GM18858 (cell line): ENCODE data around the gene PLA2G10.
A peak's percentile ranks its signal among the peaks of the same experiment; 100 is the strongest.
"Not testable (repeated sequence)": the region's sequence is repeated elsewhere in the genome, so short reads cannot be mapped to it uniquely, and the experiment has no call there.

ENCODE experiments used
- ATAC-seq: cut with Tn5 transposase; IDR thresholded peaks from one replicate; pipeline ENCODE4 v1.9.1; 2021; ENCODE audit not compliant: unreplicated experiment

PLA2G10 gene

DNA sequence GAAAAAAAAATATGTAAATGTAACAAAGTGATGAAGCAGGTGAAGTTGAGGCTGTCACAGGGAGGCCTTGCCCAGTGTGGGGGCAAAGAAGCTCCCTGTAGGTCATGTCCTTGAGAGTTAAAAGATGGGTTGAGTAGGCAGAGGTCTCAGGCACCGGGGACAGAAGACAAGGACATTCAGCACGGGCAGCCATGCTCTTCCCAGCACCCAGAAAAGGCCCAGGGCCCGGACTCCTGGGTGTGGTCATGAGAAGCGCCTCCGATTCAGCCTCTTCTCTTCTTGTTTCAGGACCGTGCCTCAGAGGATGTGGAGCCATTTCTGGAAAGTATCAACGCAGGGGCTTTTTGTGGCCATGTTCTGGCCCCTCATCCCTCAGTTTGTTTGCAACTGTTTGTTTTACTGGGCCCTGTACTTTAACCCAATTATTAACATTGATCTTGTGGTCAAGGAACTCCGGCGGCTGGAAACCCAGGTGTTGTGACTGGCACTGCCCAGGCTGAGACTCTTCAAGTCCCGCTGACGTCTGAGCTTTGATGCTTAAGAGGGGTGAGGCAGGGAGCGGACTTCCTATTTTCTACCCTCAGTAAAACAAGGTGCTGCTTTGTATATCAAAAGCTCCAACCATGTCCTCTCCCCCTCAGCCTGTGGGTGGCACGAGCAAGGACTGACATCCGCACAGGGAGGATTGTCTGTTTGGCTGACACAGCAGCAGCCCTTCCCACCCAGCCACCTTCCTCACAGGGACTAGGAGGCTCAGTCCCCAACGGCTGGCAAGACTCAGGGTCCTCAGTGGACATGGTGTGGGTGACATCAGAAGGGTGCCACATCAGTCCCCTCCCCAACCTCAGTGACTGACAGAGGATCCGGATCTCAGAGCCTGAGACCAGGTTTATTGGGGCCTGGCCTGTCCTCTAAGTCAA lies 26.5 kb downstream of the PLA2G10 start:
- no peak for ATAC-seq

DNA sequence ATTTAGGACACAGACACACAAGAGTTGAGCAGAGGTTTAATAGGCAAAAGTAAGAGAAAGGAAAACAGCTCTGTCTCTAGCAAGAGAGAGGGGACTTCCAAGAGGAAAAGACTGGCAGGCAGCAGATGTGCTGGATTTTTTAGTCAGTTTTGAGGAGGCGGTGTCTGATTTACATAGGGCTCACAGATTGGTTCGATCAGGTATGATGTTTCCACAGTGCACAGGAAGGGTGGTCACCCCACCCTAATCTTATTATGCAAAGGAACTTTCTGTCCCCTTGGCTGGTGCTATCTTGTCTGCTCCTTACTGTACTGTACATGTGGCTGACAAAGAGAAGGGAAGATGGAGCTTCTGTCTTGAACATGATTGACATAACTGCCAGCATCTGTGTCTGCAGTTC lies 36.0 kb downstream of the PLA2G10 start:
- peak; percentile 72 for ATAC-seq

DNA sequence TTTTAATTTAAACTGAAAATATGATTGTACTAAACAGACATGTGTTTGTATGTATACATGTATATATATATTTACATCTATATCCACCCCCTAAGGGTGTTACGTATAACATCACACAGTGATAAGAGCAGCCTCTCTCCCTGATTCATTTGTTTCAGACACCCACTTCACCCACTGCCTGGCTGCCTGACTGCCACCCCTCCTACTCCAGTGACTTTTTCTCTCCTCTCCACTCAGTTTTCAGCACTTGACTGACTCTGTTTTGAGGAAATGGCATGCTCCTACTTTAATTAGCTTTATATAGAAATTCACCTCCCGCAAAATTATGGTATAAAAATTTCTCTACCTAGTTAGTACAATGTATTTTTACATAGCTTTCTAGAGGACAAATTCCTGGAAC lies 41.4 kb downstream of the PLA2G10 start:
- no peak for ATAC-seq

DNA sequence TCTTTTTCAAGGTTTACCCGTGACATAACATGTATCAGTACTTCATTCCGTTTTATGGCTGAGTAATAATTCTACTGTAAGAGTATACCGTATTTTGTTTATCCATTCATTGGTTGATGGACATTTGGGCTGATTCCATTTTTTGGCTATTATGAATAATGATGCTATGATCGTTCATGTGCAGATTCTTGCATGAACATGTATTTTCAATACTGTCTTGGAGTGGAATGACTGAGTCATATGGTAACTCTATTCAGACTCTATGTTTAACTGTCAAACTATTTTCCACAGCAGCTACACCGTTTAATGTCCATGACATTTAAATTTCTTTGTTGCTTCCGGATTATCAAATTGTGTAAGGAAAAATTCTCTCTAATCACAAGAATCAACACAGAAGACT lies 43.5 kb downstream of the PLA2G10 start:
- no peak for ATAC-seq

DNA sequence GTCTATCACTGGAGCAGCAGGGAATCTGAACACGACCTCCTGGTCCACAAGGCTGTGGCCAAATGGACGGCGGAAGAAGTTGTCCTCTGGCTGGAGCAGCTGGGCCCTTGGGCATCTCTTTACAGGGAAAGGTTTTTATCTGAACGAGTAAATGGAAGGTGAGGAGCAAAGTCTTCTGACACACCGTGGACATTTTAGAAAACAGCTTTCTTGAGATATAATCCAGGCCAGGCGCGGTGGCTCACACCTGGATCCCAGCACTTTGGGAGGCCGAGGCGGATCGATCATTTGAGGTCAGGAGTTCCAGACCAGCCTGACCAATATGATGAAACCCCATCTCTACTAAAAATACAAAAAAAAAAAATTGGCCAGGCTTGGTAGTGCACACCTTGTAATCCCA lies 44.3 kb downstream of the PLA2G10 start:
- no peak for ATAC-seq

DNA sequence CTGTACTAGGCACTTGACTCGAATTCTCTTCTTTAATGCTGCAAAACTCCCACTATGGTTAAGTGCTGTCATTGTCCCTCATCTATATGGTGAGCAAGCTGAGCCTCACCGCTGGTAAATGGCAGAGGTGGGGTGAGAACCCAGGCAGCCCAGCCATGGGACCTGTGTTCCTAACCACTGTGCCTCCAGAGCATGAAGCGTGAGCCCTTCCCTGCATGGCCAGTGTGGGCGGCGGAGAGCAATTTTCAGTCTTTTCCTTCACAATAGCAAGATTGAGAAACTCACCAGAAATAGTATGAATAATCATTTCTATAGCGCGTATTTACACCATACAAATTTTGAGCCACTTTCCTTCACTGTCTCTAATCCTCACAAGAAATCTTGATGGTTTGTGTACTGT lies 52.2 kb downstream of the PLA2G10 start:
- ATAC-seq: no peak

DNA sequence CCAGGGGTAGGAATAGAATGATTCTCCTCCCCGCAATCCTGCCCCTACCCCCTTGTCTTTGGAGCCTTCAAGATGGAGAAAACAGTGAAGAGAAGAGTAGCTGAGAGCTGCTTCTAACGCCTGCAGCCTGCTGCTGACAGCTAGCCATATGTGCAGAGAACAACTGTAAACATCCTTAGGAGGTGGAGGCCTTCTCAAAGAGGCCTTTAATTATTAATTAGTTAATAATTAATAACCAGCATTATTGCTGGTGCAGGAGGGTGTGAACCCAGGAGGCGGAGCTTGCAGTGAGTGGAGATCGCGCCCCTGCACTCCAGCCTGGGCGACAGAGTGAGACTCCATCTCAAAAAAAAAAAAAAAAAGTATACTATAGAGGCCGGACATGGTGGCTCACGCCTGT lies 52.9 kb downstream of the PLA2G10 start:
- no peak for ATAC-seq

DNA sequence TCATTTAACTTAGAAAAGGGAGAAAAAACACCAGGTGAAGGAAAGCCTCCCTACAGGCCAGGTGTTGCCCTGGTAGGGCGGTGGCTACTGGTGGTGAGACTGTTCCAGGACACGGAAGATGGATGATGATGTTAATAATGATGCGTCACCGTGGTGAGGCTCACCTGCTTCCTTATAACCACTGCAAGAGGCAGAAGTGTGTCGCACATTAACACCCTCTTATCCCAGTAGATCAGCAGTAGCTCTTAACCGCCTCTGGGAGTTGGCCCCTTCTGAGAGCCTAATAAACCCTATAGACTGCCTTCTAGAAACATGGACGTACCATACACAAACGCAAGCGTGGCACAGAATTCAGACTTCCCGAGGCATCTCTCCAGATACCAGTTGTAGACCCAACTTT lies 53.6 kb downstream of the PLA2G10 start:
- no peak for ATAC-seq

DNA sequence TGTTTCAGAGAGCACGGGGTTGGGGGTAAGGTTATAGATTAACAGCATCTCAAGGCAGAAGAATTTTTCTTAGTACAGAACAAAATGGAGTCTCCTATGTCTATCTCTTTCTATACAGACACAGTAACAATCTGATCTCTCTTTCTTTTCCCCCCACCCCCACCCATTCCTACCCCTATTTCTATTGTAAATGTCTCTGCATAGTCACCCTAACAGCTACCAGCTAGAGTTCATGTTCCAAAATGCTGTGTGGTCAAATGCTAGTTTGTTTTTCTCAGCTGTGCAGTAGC lies 57.2 kb downstream of the PLA2G10 start:
- ATAC-seq: not testable (repeated sequence)

DNA sequence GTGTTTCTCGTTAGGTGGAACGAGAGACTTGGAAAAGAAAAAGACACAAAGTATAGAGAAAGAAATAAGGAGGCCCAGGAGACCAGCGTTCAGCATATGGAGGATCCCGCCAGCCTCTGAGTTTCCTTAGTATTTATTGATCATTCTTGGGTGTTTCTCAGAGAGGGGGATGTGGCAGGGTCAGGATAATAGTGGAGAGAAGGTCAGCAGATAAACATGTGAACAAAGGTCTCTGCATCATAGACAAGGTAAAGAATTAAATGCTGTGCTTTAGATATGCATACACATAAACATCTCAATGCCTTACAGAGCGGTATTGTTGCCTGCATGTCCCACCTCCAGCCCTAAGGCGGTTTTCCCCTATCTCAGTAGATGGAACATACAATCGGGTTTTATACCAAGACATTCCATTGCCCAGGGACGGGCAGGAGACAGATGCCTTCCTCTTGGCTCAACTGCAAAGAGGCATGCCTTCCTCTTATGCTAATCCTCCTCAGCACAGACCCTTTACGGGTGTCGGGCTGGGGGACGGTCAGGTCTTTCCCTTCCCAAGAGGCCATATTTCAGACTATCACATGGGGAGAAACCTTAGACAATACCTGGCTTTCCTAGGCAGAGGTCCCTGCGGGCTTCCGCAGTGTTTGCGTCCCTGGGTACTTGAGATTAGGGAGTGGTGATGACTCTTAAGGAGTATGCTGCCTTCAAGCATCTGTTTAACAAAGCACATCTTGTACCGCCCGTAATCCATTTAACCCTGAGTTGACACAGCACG lies 57.7 kb downstream of the PLA2G10 start:
- ATAC-seq: not testable (repeated sequence)

DNA sequence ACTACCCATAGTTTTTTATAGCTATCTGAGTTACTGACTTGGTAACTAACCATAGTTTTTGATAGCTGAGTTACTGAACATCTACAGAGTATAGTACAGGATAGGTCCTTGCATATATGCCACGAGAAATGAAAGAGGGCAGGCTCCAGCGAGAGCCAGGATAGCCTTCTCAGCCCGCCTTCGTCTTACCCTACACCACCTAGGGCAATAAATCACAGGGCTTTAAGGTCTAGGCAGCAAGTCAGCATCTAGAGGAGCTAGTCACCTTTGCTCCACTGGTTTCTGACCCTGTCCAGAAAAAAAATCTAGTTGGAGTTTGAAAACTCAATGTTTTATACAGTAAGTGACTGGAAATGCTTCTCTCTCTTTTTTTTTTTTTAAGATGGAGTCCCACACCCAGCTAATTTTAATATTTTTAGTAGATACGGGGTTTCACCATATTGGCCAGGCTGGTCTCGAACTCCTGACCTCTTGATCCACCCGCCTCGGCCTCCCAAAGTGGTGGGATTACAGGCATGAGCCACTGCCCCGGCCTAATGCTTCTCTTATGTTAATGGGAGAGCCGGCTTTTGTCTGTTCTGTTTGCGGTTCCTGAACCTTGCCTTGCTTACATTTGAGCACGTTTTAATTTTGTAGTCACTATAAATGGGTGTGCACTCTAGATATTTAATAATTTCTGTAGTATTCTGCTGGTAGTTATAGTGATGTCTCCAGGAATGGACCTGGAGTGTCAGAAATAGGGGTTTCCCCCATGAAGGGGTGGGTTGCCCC lies 58.5 kb downstream of the PLA2G10 start:
- ATAC-seq: no peak

DNA sequence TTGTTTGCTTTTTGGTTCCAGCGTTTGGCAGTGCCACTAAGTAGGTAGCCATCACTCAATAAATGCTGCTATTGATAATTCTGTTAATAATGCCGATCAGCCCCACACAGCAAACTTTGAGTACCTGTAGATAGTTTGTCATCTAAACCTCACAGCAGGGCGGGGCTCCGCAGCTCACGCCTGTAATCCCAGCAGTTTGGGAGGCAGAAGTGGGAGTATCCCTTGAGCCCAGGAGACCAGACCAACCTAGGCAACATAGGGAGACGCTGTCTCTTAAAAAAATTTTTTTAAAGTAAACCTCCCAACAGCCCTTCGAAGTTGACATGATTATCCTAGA lies 59.8 kb downstream of the PLA2G10 start:
- ATAC-seq: no peak

DNA sequence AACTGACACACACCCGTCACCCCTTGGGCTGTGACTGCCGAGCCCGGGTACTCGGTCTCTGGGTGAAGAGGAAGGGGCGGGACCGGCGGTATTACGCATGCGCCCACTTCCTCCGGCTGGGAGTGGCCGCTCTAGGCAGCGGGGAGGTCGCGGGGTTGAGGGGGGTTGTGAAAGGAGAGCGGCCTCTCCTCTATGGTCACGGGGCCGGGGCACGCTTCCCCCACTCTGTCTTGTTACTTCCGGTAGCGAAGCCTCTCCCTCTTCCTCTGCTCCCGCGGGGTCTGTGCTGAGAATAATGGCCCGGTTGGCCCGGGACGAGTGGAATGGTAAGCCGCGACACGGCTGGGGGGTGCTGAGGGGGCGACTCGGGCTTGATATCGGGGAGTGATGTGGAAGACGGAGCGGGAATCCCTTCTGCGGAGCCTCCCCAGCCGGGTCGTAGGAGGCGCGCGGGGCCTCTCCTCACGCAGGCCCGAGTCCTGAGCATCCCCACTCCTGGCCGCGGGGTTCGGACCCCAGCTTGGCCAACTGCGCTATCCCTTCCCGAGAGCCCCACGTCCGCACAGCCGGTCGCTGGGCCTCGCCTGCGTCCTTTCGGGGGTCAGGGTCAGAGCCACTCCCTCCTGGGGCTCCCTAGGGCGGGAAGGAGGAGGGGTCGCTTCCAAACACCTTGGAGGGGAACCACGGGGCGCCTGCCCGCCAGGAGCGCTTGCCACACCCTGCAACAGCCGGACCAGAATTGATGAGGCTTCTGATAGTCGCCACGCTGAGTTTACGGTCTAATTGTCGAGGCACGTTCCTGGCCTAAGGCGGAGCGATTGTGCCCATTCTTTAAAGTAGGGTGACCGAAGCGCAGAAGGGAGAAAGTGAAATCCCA lies 61.2 kb downstream of the PLA2G10 start, which contains the start of gene BFAR:
TSS of gene BFAR (plus strand) at position 259 of the 877 bp plus-strand sequence. CDS start 11,396 bp downstream, outside the sequence.
- ATAC-seq: peak; percentile 52

DNA sequence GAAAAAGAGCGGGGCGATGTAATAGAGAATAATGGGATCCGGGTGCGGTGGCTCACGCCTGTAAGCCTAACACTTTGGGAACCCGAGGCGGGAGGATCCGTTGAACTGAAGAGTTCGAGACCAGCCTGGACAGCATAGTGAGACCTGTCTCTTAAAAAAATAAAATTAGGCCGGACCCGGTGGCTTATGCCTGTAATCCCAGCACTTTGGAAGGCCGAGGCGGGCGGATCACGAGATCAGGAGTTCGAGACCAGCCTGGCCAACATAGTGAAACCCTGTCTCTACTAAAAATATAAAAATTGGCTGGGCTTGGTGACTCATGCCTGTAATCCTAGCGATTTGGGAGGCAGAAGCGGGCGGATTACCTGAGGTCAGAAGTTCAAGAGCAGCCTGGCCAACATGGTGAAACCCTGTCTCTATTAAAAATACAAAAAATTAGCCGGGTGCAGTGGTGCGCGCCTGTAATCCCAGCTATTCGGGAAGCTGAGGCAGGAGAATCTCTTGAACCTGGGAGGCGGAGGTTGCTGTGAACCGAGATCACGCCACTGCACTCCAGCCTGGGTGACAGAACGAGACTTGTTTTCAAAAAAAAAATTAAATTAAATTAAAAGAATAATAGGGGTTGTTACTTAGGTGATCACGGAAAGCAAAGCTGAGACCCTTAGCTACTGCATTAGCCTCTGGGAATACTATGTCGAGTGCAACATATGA lies 63.3 kb downstream of the PLA2G10 start:
- not testable (repeated sequence) for ATAC-seq

DNA sequence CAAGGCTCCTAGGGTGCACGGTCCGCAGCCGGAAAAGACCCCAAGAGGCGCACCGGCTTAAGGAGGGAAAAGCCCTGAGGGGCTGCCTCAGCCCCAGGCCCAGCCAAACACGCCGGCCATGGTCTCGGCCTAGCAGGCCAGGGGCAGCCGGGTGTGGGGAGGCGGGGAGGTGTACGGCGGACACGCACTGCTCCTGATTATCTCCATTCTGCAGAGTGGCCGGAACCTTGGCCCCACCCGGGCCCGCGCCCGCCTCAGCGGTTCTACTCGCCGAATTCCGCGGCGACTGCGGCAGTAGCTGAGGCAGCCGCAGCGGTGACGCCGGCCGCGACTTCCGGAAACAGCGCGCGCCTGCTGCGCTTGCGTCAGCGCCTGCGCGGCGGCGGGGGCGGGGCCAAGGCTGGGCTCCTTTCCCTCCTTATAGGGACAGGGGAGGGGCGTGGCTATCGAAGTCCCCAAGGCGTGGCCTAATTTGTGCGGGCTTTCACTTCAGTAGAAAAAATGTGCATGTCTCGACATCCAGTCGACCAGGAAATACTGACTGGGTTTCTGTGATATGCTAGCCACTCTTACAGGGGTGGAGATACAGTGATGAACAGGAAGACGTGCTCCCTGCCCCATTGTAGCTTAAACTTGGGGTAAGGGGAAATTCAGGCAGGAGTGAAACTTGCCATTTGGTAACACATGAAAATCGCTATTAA lies 64.0 kb downstream of the PLA2G10 start, which contains the start of gene PARN:
TSS of gene PARN (minus strand) at position 342 of the 701 bp plus-strand sequence. CDS start at position 207, 135 bp downstream.
- ATAC-seq: no peak

DNA sequence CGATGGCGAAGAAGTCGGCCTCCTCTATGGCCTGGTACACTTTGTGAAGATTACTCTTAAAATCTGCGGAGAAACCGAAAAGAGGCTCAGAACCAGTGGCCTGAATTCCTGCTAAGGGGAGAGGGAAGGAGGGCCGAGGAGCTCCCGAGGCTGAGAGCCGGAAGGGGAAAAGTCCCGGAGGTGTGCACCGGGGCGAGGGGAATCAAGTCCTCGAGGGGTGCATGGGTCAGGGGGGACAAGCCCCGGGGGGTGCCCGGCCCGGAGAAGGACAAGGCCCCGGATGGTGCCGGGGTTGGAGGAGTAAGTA lies 64.5 kb downstream of the PLA2G10 start:
- no peak for ATAC-seq

DNA sequence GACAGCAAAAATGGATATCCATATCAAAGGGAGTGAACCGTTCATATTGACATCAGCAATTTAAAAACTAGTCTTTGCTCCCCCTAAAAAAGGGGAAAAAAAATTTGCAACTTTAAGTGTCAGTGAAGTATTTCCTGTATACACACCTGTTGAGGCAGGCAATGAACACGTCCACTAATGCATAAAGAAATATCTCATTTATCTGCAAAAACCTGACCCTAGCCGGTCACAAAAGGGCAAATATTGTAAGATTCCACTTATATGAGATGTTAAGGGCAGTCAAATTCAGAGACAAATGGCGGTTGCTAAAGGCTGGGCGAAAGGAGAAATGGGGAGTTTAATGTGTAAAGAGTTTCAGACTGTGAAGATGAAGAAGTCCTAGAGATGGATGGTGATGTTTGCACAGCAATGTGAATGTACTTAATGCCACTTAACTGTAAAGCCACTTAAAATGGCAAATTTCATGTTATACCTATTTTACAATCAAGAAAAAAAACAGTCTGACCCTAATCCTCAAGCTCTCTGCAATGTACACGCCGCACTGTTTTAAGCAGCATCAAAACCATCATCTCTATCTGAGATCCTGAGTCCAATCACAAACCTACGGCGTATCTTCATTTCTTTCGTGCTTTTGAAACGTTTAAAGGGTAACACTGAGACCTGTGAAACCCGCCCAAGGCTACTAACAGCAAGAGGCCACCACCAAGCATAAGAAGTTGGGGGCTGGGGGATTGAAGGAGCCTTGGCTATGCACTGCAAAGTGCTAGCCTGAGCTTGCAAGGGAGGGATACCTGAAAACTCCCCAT lies 65.1 kb downstream of the PLA2G10 start:
- ATAC-seq: no peak

DNA sequence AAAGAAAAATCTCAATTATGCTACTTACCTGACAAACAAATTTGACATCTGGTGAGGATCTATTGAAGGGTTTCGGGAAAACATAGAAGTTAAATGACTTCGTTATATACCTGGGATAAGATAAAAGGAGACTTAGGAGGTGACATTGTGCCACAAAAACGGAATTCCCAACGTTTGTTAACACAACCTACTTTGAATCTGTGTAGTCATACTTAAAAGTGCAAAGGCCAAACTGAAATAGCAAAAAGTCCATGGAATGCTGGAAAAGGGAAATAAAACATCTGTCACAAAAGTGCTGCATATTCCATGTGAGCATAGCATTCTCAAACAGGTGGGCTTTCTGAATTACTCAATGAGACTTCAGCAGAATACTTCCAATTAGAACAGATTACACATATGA lies 67.0 kb downstream of the PLA2G10 start:
- no peak for ATAC-seq
